Heart left ventricle (tissue), 13 donors: ENCODE measurements around the gene OR2V1.
"Not testable (repeated sequence)": the region's sequence is repeated elsewhere in the genome, so short reads cannot be mapped to it uniquely, and the experiment has no call there.

Source experiments
- CTCF ChIP-seq, 12 donors: fragments of 200-600 bp; sonication (generic) in 4 of 12; IDR thresholded peaks; one replicate each; pipeline versions ENCODE4 v1.5.0 to v1.8.0; 2018 to 2022; ENCODE audit warnings: antibody characterized with exemption in 12 of 12, mild to moderate bottlenecking in 5 of 12
- POLR2A ChIP-seq, 2 donors: fragments of 450-650 bp; IDR thresholded peaks; one replicate each; pipeline ENCODE4 v1.6.1; 2017; ENCODE audit warnings: antibody characterized with exemption in 2 of 2, mild to moderate bottlenecking in 2 of 2, moderate library complexity in 2 of 2
- donor health status: ischemic (EF 13 %, LVEDD 7.1; RV severe dilation, severe dysfunction).
- donor health status: DM: no; HTN: yes; CAD: no.
- donor health status: DM: no; HTN: no; CAD: no.
- donor health status: ischemic (EF 25% LVEDD 6.9; RV normal size, moderate dysfunction).
- donor health status: ischemic (EF 25% LVEDD 5.7; RV mildly dilated, moderate dysfunction).
- donor health status: ischemic (EF 35%, LVEDD 5.7; RV mildly dilated, moderate dysfunction).
- donor health status: nonischemic (EF 11% LVEDD 7.7; RV severe dilation, severe dysfunction).
- donor health status: DM: yes; HTN: yes; CAD: no.
- donor health status: PGD.
- donor health status: ischemic (EF 29% LVEDD 5.4; RV normal size, mild dysfunction).
- donor health status: nonischemic (EF 23%, LVEDD 6.1; RV moderate dilation, normal function).

- TF ChIP-seq CTCF, POLR2A (IDR thresholded peaks at IDR 0.05): not testable (repeated sequence)
These were observed 17.4 kb downstream of the OR2V1 start for GRCh38 chr5:181113572-181113971.
